CD4-positive, alpha-beta T cell (primary cell): ENCODE results near the gene ZNF580. TPM values are rescaled to one million over a fixed set of nuclear protein-coding genes. Genes with fewer than 3 reads are reported as not detected.

Source experiments
- ATAC-seq: fragments of 200-7000 bp; cut with Tn5 transposase; one replicate; pipeline ENCODE4 v1.10.0; 2022; ENCODE audit warnings: mild to moderate bottlenecking; ENCODE audit not compliant: poor library complexity
- CTCF ChIA-PET: fragments of 350-600 bp; sonication (Branson Sonifier 250); formaldehyde crosslinking; loops from one replicate; lab custom pipeline; 2021; ENCODE audit warnings: antibody characterized with exemption, inconsistent platforms; lab: Charles Lee
- POLR2A ChIA-PET: fragments of 350-600 bp; sonication (Branson Sonifier 250); formaldehyde crosslinking; loops from one replicate; lab custom pipeline; 2021; ENCODE audit warnings: antibody characterized with exemption, inconsistent platforms; lab: Charles Lee
- DNase-seq, 14 experiments: peaks; one replicate each; pipeline ENCODE4 v3.0.0-alpha.2; 2013 to 2020; ENCODE audit warnings: mixed read lengths in 2 of 14
- H3K27ac ChIP-seq, 2 donors: one replicate each; pipeline versions ENCODE4 v1.5.1 to v1.7.0; 2013; ENCODE audit warnings: low read length in 2 of 2, low read depth in 1 of 2, mild to moderate bottlenecking in 1 of 2
- H3K27me3 ChIP-seq, 2 experiments: 1 replicate in 1 of 2; 2 replicates in 1 of 2; pipeline versions ENCODE4 v1.6.1 to v1.7.0; 2013; ENCODE audit warnings: low read length in 2 of 2, control low read depth in 1 of 2, mild to moderate bottlenecking in 1 of 2, moderate library complexity in 1 of 2; ENCODE audit not compliant: insufficient read depth in 2 of 2, control insufficient read depth in 1 of 2
- H3K36me3 ChIP-seq: one replicate; pipeline ENCODE4 v1.6.1; 2013; ENCODE audit warnings: low read length, control low read depth; ENCODE audit not compliant: insufficient read depth
- H3K4me1 ChIP-seq: one replicate; pipeline ENCODE4 v1.6.1; 2013; ENCODE audit warnings: low read length, control low read depth; ENCODE audit not compliant: insufficient read depth
- H3K4me3 ChIP-seq: one replicate; pipeline ENCODE4 v1.5.1; 2013; ENCODE audit warnings: mild to moderate bottlenecking, low read length, moderate library complexity
- H3K9me3 ChIP-seq, 2 experiments: 1 replicate in 1 of 2; 2 replicates in 1 of 2; pipeline versions ENCODE4 v1.6.1 to v1.7.0; 2013; ENCODE audit warnings: low read length in 2 of 2, mild to moderate bottlenecking in 2 of 2, control low read depth in 1 of 2, moderate library complexity in 1 of 2; ENCODE audit not compliant: control insufficient read depth in 1 of 2, insufficient read depth in 1 of 2
- H3K27ac Mint-ChIP-seq: one replicate; pipeline ENCODE4 v1.8.0; 2020; ENCODE audit warnings: mixed read lengths
- H3K27me3 Mint-ChIP-seq: one replicate; pipeline ENCODE4 v1.8.0; 2021; ENCODE audit warnings: mixed read lengths
- H3K36me3 Mint-ChIP-seq: one replicate; pipeline ENCODE4 v1.8.0; 2021; ENCODE audit warnings: low read depth, mixed read lengths
- H3K4me1 Mint-ChIP-seq: one replicate; pipeline ENCODE4 v1.8.0; 2021; ENCODE audit warnings: low read depth, mixed read lengths
- H3K4me3 Mint-ChIP-seq: one replicate; pipeline ENCODE4 v1.8.0; 2020; ENCODE audit warnings: mild to moderate bottlenecking, mixed read lengths
- H3K9me3 Mint-ChIP-seq: one replicate; pipeline ENCODE4 v1.8.0; 2020; ENCODE audit warnings: mixed read lengths
- CTCF ChIP-seq: fragments of 200-600 bp; IDR thresholded peaks from one replicate; pipeline ENCODE4 v1.8.0; 2022; ENCODE audit warnings: antibody characterized with exemption, mild to moderate bottlenecking
- intact Hi-C, 2 experiments: fragments of 100-400 bp; cut with DNase I in 1 of 2; cut with micrococcal nuclease in 1 of 2; formaldehyde crosslinking; loops; one replicate each; pipeline versions ENCODE4 v1.15.1 to v1.9.0; 2023 to 2025; cut with DNase I, micrococcal nuclease
- total RNA-seq, 174 experiments: library from RNA in 2 of 174; stranded (reverse) in 2 of 174; gene quantifications; one replicate each; pipeline ENCODE4 v1.2.3 and lab custom pipeline; 2021 to 2026

ZNF580 gene
- total RNA-seq, 2 experiments from 2014 or later = 45.2 to 46.6 TPM

GRCh38 chr19:55603581-55604292, 37.1 kb upstream of the ZNF580 start:
- ChIA-PET CTCF (interaction anchor here (1.4 to 4.2 kb wide), 2 partner anchors 22 to 28 kb away, joined by 4 to 48 read pairs; no protein-coding TSS in a partner anchor), POLR2A (interaction anchor here (0.8 to 1.2 kb wide), 3 partner anchors 21 to 39 kb away, joined by 3 to 8 read pairs (median 5); partner anchors contain the start of gene ZNF784)
- Histone ChIP-seq H3K9me3 (no peaks in the 10 kb centered on the region), H3K4me1 (peaks cover 48% of the 10 kb centered on the region), H3K27me3 (no peaks in the 10 kb centered on the region), H3K27ac (no peak overlapping the region), H3K4me3 (no peak overlapping the region), H3K36me3 (peaks cover 6% of the 10 kb centered on the region)
- H3K4me3 Mint-ChIP-seq = peak overlapping the region; percentile 66
- peaks cover 49% of the 10 kb centered on the region for H3K36me3 Mint-ChIP-seq
- TF ChIP-seq CTCF = no peak
- peaks cover 52% of the 10 kb centered on the region for H3K4me1 Mint-ChIP-seq
- H3K9me3 Mint-ChIP-seq = no peaks in the 10 kb centered on the region
- peak overlapping the region; percentile 84 for H3K27ac Mint-ChIP-seq
- H3K27me3 Mint-ChIP-seq = no peaks in the 10 kb centered on the region
- no peak for ATAC-seq
- DNase-seq = peak in 1 of 14 experiments; percentile 41
- intact Hi-C loops = loop anchor here in 1 of 2 experiments (10.0 kb wide), 2 partner anchors 199 to 349 kb away; partner anchors contain the start of genes PPP6R1 and UBE2S

- CTCF ChIA-PET = interaction anchor here (1.3 to 4.2 kb wide), 13 partner anchors 14 to 144 kb away, joined by 4 to 60 read pairs (median 8); partner anchors contain the start of genes CCDC106, ISOC2, ZNF628 and ZNF784
- Mint-ChIP-seq H3K27ac (peak overlapping the region; percentile 84), H3K27me3 (no peaks in the 10 kb centered on the region), H3K4me1 (peaks cover 54% of the 10 kb centered on the region), H3K9me3 (no peaks in the 10 kb centered on the region), H3K36me3 (peaks cover 51% of the 10 kb centered on the region), H3K4me3 (peak overlapping the region; percentile 86)
- no peak for TF ChIP-seq CTCF
- Histone ChIP-seq H3K27me3 (no peaks in the 10 kb centered on the region), H3K4me3 (peak overlapping the region; percentile 64), H3K36me3 (peaks cover 10% of the 10 kb centered on the region), H3K27ac (peak overlapping the region; percentile 85 to 92), H3K9me3 (no peaks in the 10 kb centered on the region), H3K4me1 (peaks cover 45% of the 10 kb centered on the region)
- intact Hi-C loops = loop anchor here (1.0 to 10.0 kb wide), 5 partner anchors 18 to 350 kb away; partner anchors contain the start of genes PPP6R1 (in 1 of the 2), UBE2S (in 1 of the 2) and ZNF784 (in 1 of the 2)
- ATAC-seq = peak; percentile 78
- DNase-seq = peak; percentile 93 to 99 (median 98)
- POLR2A ChIA-PET = interaction anchor here (0.8 to 2.7 kb wide), 13 partner anchors 10 to 266 kb away, joined by 3 to 50 read pairs (median 8); partner anchors contain the start of genes U2AF2, ZNF579, ZNF581 and ZNF784
Measured at GRCh38 chr19:55605207-55605636, 35.6 kb upstream of the ZNF580 start.

DNA sequence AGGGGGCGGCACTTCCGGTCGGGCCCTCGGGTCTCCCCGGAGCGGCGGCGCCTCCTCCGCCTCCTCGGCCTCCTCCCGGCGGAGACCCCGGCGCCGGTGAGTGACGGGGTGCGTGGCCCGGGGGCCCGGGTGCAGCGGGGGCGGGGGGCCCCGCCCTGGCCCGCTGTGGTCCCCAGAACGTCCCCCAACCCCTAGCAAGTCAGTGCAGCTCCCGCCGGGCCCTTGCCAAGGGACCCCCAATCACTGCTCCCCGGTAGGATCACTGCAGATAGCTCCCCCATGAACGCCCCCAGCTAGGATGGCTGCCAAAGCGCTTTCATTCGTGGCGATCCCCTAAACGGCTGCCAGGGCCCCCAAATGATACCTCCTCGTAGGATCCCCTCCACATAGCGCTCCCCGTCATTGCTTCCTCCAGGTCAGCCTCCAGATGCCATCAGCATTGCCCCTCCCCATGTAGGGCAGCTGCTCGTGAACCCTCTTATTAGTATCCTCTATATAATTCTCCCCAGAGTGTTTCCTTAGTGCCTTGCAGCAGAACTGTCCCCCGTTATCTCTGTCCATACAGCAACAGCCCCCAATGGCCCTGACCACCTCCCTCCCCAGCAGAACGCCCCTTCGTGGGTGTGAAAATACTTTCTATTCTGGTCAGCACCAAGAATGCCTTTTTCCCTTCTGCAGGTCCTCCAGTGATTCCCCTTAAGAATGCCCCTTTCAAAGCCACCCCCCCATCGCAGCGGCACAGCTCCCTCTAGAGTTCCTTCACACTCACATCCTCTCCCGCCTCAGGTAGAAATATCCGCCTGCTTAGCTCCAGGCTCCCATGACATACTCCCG, 34.9 kb upstream of the ZNF580 start, which contains the start of gene ZNF865:
Gene ZNF865 (plus strand): TSS at position 11 of the 834 bp plus-strand sequence. CDS start 7,972 bp downstream, outside the sequence.
- ChIA-PET CTCF (interaction anchor here (0.6 to 4.2 kb wide), 18 partner anchors 8 to 465 kb away, joined by 3 to 60 read pairs (median 4); partner anchors contain the start of genes CCDC106, ISOC2, ZNF579 and ZNF628), POLR2A (interaction anchor here (0.7 to 2.7 kb wide), 14 partner anchors 10 to 267 kb away, joined by 3 to 50 read pairs (median 5); partner anchors contain the start of genes U2AF2, ZNF579, ZNF581 and ZNF784)
- peak; percentile 47 for ATAC-seq

More for the DNA sequence above, 34.9 kb upstream of the ZNF580 start, which contains the start of gene ZNF865:
- Mint-ChIP-seq H3K4me1 (peaks cover 60% of the 10 kb centered on the region), H3K27me3 (no peaks in the 10 kb centered on the region), H3K27ac (peak within 1 kb of the TSS; percentile 84), H3K36me3 (peaks cover 57% of the 10 kb centered on the region), H3K4me3 (peak within 1 kb of the TSS; percentile 96), H3K9me3 (no peaks in the 10 kb centered on the region)
- Histone ChIP-seq H3K36me3 (peaks cover 16% of the 10 kb centered on the region), H3K4me3 (peak within 1 kb of the TSS; percentile 86), H3K4me1 (peaks cover 41% of the 10 kb centered on the region), H3K9me3 (no peaks in the 10 kb centered on the region), H3K27ac (peak within 1 kb of the TSS; percentile 85 to 92), H3K27me3 (no peaks in the 10 kb centered on the region)
- peak; percentile 52 to 88 (median 59) for DNase-seq
- intact Hi-C loops = loop anchor here (1.0 to 10.0 kb wide), 8 partner anchors 17 to 487 kb away; partner anchors contain the start of genes PPP6R1 (in 1 of the 2), UBE2S (in 1 of the 2) and ZNF784 (in 1 of the 2)
- peak; percentile 73 for TF ChIP-seq CTCF
